ENCODE results near the gene RAPGEF5. TPM values are rescaled to one million over a fixed set of nuclear protein-coding genes. Genes with fewer than 3 reads are reported as not detected.

Gene RAPGEF5
- total RNA-seq, 1 donor from 2014 or later, result 5.4 TPM

DNA sequence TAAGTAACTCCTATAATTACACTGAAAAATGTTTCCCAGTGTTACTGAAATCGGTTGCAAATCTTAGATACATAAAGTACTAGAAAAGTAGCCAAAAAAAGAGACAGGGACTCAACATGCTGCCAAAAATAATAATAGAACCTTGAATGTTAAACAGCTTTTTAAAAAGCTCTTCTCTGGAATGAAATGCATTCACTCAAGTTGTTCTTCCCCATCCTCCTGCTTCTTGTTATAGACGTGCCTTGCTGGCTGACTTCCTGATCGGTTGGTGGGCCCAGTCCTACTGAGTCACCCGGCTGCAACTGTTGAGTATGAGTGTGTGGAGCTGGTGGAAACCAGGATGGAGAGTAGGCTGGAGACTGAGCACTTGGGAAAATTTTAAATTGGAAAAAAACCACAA is 30.6 kb upstream of the RAPGEF5 start:
- TF ChIP-seq CTCF (IDR thresholded peaks at IDR 0.05; ENCODE audit: unreplicated experiment), result no peak
- Mint-ChIP-seq H3K27ac (no peak overlapping the region), H3K36me3 (no peaks in the 10 kb centered on the region), H3K27me3 (ENCODE audit: low read depth) (no peaks in the 10 kb centered on the region), H3K4me3 (no peak overlapping the region), H3K4me1 (peaks cover 2% of the 10 kb centered on the region), H3K9me3 (no peaks in the 10 kb centered on the region)
- no peak for DNase-seq (ENCODE audit: low spot score in 2 of 2, unreplicated experiment in 2 of 2)

DNA sequence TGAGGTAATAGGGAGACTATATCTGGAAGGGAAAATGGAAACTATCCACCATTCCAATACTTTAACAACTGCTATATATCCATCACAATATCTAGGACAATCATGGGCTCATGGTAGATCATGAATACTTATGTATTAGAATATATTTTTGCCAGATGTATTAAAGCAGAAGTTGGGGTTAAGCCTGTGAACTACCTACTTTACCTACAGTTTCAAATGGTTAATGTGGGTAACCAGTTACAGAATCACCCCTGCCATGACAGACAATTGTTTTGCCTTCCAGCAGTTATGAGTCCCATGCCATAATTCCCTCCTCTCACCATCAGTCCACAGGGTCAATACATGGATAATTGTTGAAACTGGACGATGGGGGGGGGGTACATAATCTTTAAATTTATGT is 29.9 kb upstream of the RAPGEF5 start:
- Mint-ChIP-seq H3K27me3 (ENCODE audit: low read depth) (no peaks in the 10 kb centered on the region), H3K27ac (no peak overlapping the region), H3K36me3 (no peaks in the 10 kb centered on the region), H3K4me1 (peaks cover 2% of the 10 kb centered on the region), H3K4me3 (no peak overlapping the region), H3K9me3 (no peaks in the 10 kb centered on the region)
- no peak for TF ChIP-seq CTCF (IDR thresholded peaks at IDR 0.05; ENCODE audit: unreplicated experiment)
- DNase-seq (ENCODE audit: low spot score in 2 of 2, unreplicated experiment in 2 of 2), result no peak

- Mint-ChIP-seq H3K9me3 (no peaks in the 10 kb centered on the region), H3K27me3 (ENCODE audit: low read depth) (no peaks in the 10 kb centered on the region), H3K36me3 (no peaks in the 10 kb centered on the region), H3K4me3 (no peak overlapping the region), H3K27ac (no peak overlapping the region), H3K4me1 (peaks cover 2% of the 10 kb centered on the region)
- DNase-seq (ENCODE audit: low spot score in 2 of 2, unreplicated experiment in 2 of 2), result no peak
- no peak for TF ChIP-seq CTCF (IDR thresholded peaks at IDR 0.05; ENCODE audit: unreplicated experiment)
Measured at GRCh38 chr7:22386206-22386858, 29.4 kb upstream of the RAPGEF5 start.

DNA sequence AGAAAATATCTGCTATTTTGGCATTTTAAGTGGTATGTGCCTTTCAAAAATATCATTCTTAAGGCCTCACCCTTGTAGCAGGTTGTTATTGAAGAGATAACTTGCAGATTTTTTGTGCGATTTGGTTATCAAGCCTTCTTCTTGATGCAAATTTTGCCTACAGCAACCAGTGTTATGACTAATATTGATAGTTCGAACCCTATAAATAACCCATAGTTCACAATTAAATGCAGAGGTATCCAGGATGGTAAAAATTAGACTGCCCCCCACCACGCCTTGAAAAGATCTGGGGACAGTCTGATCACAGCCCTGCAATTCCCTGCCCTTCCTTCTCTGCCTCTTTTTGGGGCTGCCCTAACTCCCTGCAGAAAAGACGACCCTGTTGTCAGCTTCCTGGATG is 28.4 kb upstream of the RAPGEF5 start:
- Mint-ChIP-seq H3K4me3 (no peak overlapping the region), H3K27me3 (ENCODE audit: low read depth) (no peaks in the 10 kb centered on the region), H3K9me3 (no peaks in the 10 kb centered on the region), H3K27ac (no peak overlapping the region), H3K36me3 (no peaks in the 10 kb centered on the region), H3K4me1 (peaks cover 2% of the 10 kb centered on the region)
- TF ChIP-seq CTCF (IDR thresholded peaks at IDR 0.05; ENCODE audit: unreplicated experiment), result no peak
- DNase-seq (ENCODE audit: low spot score in 2 of 2, unreplicated experiment in 2 of 2), result no peak

DNA sequence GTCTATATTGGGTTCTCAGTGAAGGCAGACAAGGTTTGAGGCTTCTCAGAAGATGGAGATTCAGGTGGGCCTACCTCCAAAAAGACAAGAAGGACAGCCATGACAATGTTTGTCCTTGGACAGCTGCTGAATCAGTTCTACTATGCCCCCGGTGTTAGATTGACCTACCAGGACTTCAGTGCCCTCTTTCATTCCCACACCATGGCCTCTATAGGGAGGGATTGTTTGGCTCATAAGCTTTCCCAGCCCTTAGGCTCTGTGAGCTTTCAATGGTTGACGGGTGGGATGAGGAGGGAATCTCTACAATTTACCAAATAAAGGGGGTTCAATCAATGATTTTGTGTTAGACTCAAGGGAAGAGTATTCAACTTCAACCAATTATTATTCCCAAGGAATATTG is 23.4 kb upstream of the RAPGEF5 start:
- Mint-ChIP-seq H3K4me1 (no peaks in the 10 kb centered on the region), H3K4me3 (no peak overlapping the region), H3K36me3 (no peaks in the 10 kb centered on the region), H3K27me3 (ENCODE audit: low read depth) (peaks cover 2% of the 10 kb centered on the region), H3K27ac (no peak overlapping the region), H3K9me3 (no peaks in the 10 kb centered on the region)
- no peak for TF ChIP-seq CTCF (IDR thresholded peaks at IDR 0.05; ENCODE audit: unreplicated experiment)
- no peak for DNase-seq (ENCODE audit: low spot score in 2 of 2, unreplicated experiment in 2 of 2)
